Measurements from ENCODE around the gene PTPRN2.

DNA sequence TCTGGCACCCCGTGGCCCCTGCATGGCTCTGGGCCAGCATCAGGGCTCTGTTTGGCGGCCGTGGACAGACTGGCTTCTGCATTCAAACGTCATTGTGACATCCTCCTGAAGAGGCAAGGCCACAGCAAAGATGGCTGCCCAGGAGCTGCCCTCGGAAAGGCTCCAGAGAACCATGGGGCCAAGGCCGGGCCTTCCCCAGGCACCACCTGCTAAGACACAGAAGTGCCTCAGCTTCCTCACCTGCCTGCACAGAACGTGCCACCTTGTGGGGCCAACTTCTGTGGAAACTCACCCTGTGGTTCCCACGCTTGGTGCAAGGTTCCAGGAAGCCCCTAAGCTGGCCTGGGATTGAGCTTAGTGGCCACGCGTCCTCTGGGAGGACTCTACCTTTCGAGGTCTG is 396.9 kb downstream of the PTPRN2 start:
- TF ChIP-seq, protein P1, sequence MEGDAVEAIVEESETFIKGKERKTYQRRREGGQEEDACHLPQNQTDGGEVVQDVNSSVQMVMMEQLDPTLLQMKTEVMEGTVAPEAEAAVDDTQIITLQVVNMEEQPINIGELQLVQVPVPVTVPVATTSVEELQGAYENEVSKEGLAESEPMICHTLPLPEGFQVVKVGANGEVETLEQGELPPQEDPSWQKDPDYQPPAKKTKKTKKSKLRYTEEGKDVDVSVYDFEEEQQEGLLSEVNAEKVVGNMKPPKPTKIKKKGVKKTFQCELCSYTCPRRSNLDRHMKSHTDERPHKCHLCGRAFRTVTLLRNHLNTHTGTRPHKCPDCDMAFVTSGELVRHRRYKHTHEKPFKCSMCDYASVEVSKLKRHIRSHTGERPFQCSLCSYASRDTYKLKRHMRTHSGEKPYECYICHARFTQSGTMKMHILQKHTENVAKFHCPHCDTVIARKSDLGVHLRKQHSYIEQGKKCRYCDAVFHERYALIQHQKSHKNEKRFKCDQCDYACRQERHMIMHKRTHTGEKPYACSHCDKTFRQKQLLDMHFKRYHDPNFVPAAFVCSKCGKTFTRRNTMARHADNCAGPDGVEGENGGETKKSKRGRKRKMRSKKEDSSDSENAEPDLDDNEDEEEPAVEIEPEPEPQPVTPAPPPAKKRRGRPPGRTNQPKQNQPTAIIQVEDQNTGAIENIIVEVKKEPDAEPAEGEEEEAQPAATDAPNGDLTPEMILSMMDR (IDR thresholded peaks at IDR 0.05), result no peak
- TF ChIP-seq POLR2A (IDR thresholded peaks at IDR 0.05), result no peak
